SK-N-SH (cell line): ENCODE measurements around the gene ARAP3.

Source experiments
- CHD2 ChIP-seq: fragments of 150-350 bp; IDR thresholded peaks from 2 replicates; pipeline ENCODE4 v1.6.1; 2018; ENCODE audit warnings: low read length; ENCODE audit not compliant: partially characterized antibody
- EP300 ChIP-seq, 2 experiments: IDR thresholded peaks; 2 replicates each; pipeline versions ENCODE4 v1.4.0 to v1.6.1; 2012; ENCODE audit warnings: borderline replicate concordance in 1 of 2, low read depth in 1 of 2, low read length in 1 of 2
- FOSL2 ChIP-seq: IDR thresholded peaks from 2 replicates; pipeline ENCODE4 v1.4.0; 2012; ENCODE audit warnings: low read depth, mild to moderate bottlenecking, moderate library complexity, borderline replicate concordance
- JUND ChIP-seq: IDR thresholded peaks from 2 replicates; pipeline ENCODE4 v1.4.0; 2012
- RFX5 ChIP-seq: IDR thresholded peaks from 2 replicates; pipeline ENCODE4 v1.6.1; 2012; ENCODE audit warnings: mild to moderate bottlenecking, improper control_type of control experiment, low read length
- TF ChIP-seq, protein P1 (sequence below): IDR thresholded peaks from 2 replicates; pipeline ENCODE4 v1.4.0; 2012; ENCODE audit warnings: low read depth
- TF ChIP-seq, protein P2 (sequence below): fragments of 200-600 bp; sonication (generic); IDR thresholded peaks from 2 replicates; pipeline ENCODE4 v1.6.1; 2017; ENCODE audit warnings: antibody characterized with exemption, mild to moderate bottlenecking, moderate library complexity
- TF ChIP-seq, protein P3 (sequence below): IDR thresholded peaks from 2 replicates; pipeline ENCODE4 v1.6.1; 2012; ENCODE audit warnings: mild to moderate bottlenecking, low read depth, low read length, moderate library complexity
- TF ChIP-seq, protein P4 (sequence below): fragments of 150-350 bp; IDR thresholded peaks from 2 replicates; pipeline ENCODE4 v1.6.1; 2017; ENCODE audit warnings: antibody characterized with exemption, low read length, low read depth, borderline replicate concordance

DNA sequence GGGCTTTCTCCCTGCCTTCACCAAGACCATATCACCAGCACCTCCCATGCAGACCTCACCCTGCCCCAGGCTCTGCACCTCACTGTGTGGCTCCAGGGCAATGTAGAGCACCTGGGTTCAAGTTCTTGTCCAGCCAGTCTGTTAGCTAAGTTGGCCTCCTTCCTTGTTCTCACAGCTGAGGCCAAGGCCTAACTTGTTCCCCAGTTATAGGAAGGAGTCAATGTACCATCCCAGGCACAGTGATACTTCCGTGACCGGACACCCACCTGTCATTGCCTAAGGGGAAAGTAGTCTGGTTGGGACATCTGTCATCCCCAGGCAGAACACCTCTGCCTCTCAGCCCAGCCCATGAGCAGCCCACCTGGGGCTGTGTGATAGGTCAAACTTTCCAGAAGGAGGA lies 14.4 kb upstream of the ARAP3 start:
- TF ChIP-seq FOSL2 (no peak), RFX5 (no peak), JUND (no peak), EP300 (IDR thresholded peaks at IDR 0.05; ENCODE audit: borderline replicate concordance in 1 of 2, low read depth in 1 of 2, low read length in 1 of 2) (no peak), CHD2 (no peak)
- TF ChIP-seq, protein P1, sequence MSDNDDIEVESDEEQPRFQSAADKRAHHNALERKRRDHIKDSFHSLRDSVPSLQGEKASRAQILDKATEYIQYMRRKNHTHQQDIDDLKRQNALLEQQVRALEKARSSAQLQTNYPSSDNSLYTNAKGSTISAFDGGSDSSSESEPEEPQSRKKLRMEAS = no peak
- TF ChIP-seq, protein P2, sequence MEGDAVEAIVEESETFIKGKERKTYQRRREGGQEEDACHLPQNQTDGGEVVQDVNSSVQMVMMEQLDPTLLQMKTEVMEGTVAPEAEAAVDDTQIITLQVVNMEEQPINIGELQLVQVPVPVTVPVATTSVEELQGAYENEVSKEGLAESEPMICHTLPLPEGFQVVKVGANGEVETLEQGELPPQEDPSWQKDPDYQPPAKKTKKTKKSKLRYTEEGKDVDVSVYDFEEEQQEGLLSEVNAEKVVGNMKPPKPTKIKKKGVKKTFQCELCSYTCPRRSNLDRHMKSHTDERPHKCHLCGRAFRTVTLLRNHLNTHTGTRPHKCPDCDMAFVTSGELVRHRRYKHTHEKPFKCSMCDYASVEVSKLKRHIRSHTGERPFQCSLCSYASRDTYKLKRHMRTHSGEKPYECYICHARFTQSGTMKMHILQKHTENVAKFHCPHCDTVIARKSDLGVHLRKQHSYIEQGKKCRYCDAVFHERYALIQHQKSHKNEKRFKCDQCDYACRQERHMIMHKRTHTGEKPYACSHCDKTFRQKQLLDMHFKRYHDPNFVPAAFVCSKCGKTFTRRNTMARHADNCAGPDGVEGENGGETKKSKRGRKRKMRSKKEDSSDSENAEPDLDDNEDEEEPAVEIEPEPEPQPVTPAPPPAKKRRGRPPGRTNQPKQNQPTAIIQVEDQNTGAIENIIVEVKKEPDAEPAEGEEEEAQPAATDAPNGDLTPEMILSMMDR = no peak
- TF ChIP-seq, protein P3, sequence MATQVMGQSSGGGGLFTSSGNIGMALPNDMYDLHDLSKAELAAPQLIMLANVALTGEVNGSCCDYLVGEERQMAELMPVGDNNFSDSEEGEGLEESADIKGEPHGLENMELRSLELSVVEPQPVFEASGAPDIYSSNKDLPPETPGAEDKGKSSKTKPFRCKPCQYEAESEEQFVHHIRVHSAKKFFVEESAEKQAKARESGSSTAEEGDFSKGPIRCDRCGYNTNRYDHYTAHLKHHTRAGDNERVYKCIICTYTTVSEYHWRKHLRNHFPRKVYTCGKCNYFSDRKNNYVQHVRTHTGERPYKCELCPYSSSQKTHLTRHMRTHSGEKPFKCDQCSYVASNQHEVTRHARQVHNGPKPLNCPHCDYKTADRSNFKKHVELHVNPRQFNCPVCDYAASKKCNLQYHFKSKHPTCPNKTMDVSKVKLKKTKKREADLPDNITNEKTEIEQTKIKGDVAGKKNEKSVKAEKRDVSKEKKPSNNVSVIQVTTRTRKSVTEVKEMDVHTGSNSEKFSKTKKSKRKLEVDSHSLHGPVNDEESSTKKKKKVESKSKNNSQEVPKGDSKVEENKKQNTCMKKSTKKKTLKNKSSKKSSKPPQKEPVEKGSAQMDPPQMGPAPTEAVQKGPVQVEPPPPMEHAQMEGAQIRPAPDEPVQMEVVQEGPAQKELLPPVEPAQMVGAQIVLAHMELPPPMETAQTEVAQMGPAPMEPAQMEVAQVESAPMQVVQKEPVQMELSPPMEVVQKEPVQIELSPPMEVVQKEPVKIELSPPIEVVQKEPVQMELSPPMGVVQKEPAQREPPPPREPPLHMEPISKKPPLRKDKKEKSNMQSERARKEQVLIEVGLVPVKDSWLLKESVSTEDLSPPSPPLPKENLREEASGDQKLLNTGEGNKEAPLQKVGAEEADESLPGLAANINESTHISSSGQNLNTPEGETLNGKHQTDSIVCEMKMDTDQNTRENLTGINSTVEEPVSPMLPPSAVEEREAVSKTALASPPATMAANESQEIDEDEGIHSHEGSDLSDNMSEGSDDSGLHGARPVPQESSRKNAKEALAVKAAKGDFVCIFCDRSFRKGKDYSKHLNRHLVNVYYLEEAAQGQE = no peak
- TF ChIP-seq, protein P4, sequence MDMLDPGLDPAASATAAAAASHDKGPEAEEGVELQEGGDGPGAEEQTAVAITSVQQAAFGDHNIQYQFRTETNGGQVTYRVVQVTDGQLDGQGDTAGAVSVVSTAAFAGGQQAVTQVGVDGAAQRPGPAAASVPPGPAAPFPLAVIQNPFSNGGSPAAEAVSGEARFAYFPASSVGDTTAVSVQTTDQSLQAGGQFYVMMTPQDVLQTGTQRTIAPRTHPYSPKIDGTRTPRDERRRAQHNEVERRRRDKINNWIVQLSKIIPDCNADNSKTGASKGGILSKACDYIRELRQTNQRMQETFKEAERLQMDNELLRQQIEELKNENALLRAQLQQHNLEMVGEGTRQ = no peak
